Liver (tissue), 9 donors: ENCODE measurements around the gene AJAP1. TPM values are rescaled to one million over a fixed set of nuclear protein-coding genes. Genes with fewer than 3 reads are reported as not detected.

Source experiments
- DNase-seq: peaks from one replicate; pipeline ENCODE4 v3.0.0-alpha.2; 2017; ENCODE audit warnings: low spot score
- H3K27ac ChIP-seq, 2 donors: one replicate each; pipeline ENCODE4 v1.7.0; 2013; ENCODE audit warnings: inconsistent platforms in 2 of 2, low read length in 2 of 2, control low read depth in 1 of 2, low read depth in 1 of 2, mild to moderate bottlenecking in 1 of 2
- H3K27me3 ChIP-seq, 4 donors: one replicate each; pipeline versions ENCODE4 v1.6.1 to v1.7.0; 2013; ENCODE audit warnings: low read length in 3 of 4, inconsistent platforms in 1 of 4, mild to moderate bottlenecking in 1 of 4, moderate library complexity in 1 of 4; ENCODE audit not compliant: control insufficient read depth in 4 of 4, insufficient read depth in 4 of 4
- H3K36me3 ChIP-seq, 4 donors: one replicate each; pipeline versions ENCODE4 v1.6.1 to v1.7.0; 2013; ENCODE audit warnings: low read length in 3 of 4, mild to moderate bottlenecking in 3 of 4, low read depth in 1 of 4, moderate library complexity in 1 of 4; ENCODE audit not compliant: control insufficient read depth in 4 of 4, insufficient read depth in 3 of 4
- H3K4me1 ChIP-seq, 4 donors: one replicate each; pipeline versions ENCODE4 v1.6.1 to v1.7.0; 2013; ENCODE audit warnings: low read length in 3 of 4, mild to moderate bottlenecking in 3 of 4, moderate library complexity in 1 of 4; ENCODE audit not compliant: control insufficient read depth in 4 of 4, insufficient read depth in 4 of 4
- H3K4me3 ChIP-seq, 3 donors: one replicate each; pipeline versions ENCODE4 v1.6.1 to v1.7.0; 2013; ENCODE audit warnings: low read length in 3 of 3, control low read depth in 1 of 3, low read depth in 1 of 3, mild to moderate bottlenecking in 1 of 3
- H3K9ac ChIP-seq, 2 donors: one replicate each; pipeline ENCODE4 v1.7.0; 2013; ENCODE audit warnings: low read length in 2 of 2, mild to moderate bottlenecking in 2 of 2, moderate library complexity in 2 of 2, control low read depth in 1 of 2, low read depth in 1 of 2
- H3K9me3 ChIP-seq, 4 donors: one replicate each; pipeline versions ENCODE4 v1.6.1 to v1.7.0; 2013; ENCODE audit warnings: low read length in 3 of 4; ENCODE audit not compliant: control insufficient read depth in 4 of 4
- ATF3 ChIP-seq: IDR thresholded peaks from 2 replicates; pipeline ENCODE4 v1.6.1; 2016; ENCODE audit warnings: antibody characterized with exemption
- CTCF ChIP-seq: fragments of 150-350 bp; IDR thresholded peaks from 2 replicates; pipeline ENCODE4 v1.5.1; 2017; ENCODE audit warnings: improper control_type of control experiment, low read depth, low read length; ENCODE audit not compliant: missing input control
- EGR1 ChIP-seq, 2 donors: IDR thresholded peaks; 2 replicates each; pipeline ENCODE4 v1.6.1; 2016 to 2018; ENCODE audit warnings: antibody characterized with exemption in 2 of 2, low read depth in 2 of 2
- FOXA1 ChIP-seq: IDR thresholded peaks from 2 replicates; pipeline ENCODE4 v1.6.1; 2016; ENCODE audit warnings: antibody characterized with exemption
- FOXA2 ChIP-seq: IDR thresholded peaks from 2 replicates; pipeline ENCODE4 v1.6.1; 2016; ENCODE audit warnings: antibody characterized with exemption
- GABPA ChIP-seq, 2 donors: IDR thresholded peaks in 1 of 2; conservative IDR thresholded peaks in 1 of 2; 2 replicates each; pipeline ENCODE4 v1.6.1; 2016; ENCODE audit warnings: antibody characterized with exemption in 2 of 2, mild to moderate bottlenecking in 1 of 2, moderate library complexity in 1 of 2
- HNF4A ChIP-seq, 2 donors: conservative IDR thresholded peaks; 2 replicates each; pipeline ENCODE4 v1.6.1; 2016; ENCODE audit warnings: antibody characterized with exemption in 2 of 2, mild to moderate bottlenecking in 2 of 2
- HNF4G ChIP-seq: IDR thresholded peaks from 2 replicates; pipeline ENCODE4 v1.6.1; 2016; ENCODE audit warnings: antibody characterized with exemption
- JUND ChIP-seq, 2 donors: IDR thresholded peaks; 2 replicates each; pipeline ENCODE4 v1.6.1; 2016; ENCODE audit warnings: antibody characterized with exemption in 2 of 2
- MAX ChIP-seq: IDR thresholded peaks from 2 replicates; pipeline ENCODE4 v1.6.1; 2016; ENCODE audit warnings: antibody characterized with exemption
- NR2F2 ChIP-seq: IDR thresholded peaks from 2 replicates; pipeline ENCODE4 v1.6.1; 2016; ENCODE audit warnings: antibody characterized with exemption
- RAD21 ChIP-seq, 2 donors: IDR thresholded peaks; 2 replicates each; pipeline ENCODE4 v1.6.1; 2016; ENCODE audit warnings: antibody characterized with exemption in 2 of 2, mild to moderate bottlenecking in 2 of 2
- REST ChIP-seq: IDR thresholded peaks from 2 replicates; pipeline ENCODE4 v1.6.1; 2016; ENCODE audit warnings: antibody characterized with exemption, mild to moderate bottlenecking
- RXRA ChIP-seq, 2 donors: IDR thresholded peaks; 2 replicates each; pipeline ENCODE4 v1.6.1; 2017 to 2018; ENCODE audit warnings: antibody characterized with exemption in 2 of 2, mild to moderate bottlenecking in 1 of 2
- SP1 ChIP-seq: IDR thresholded peaks from 2 replicates; pipeline ENCODE4 v1.6.1; 2018; ENCODE audit warnings: antibody characterized with exemption, mild to moderate bottlenecking
- TAF1 ChIP-seq: conservative IDR thresholded peaks from 2 replicates; pipeline ENCODE4 v1.6.1; 2016; ENCODE audit warnings: antibody characterized with exemption, mild to moderate bottlenecking
- YY1 ChIP-seq: IDR thresholded peaks from 2 replicates; pipeline ENCODE4 v1.6.1; 2016; ENCODE audit warnings: antibody characterized with exemption, mild to moderate bottlenecking
- ZBTB33 ChIP-seq: IDR thresholded peaks from 2 replicates; pipeline ENCODE4 v1.6.1; 2016; ENCODE audit warnings: antibody characterized with exemption
- WGBS: extraction: QIAGEN DNeasy Blood & Tissue Kit; methylation state at CpG from one replicate; pipeline ENCODE4 v1.1.7; 2013; 5-methylcytosine and 5-hydroxymethylcytosine counted together
- polyA plus RNA-seq, 2 donors: library from polyadenylated mRNA; stranded (reverse) in 1 of 2; unstranded in 1 of 2; fragments of 200-250 nt in 1 of 2; fragments of >200 nt in 1 of 2; fragmentation: Nextera tagmentation in 1 of 2; extraction: Ambion mirVana in 1 of 2; gene quantifications; one replicate each; pipeline versions ENCODE4 v1.2.1 to v1.2.3, GENCODE V29; 2013 to 2015
- total RNA-seq, 2 donors: library from RNA; depleted of rRNA; stranded (reverse); fragments of >200 nt; gene quantifications; one replicate each; pipeline ENCODE4 v1.2.3, GENCODE V29; 2014
- donor health status: healthy.
- donor health status: healthy.
- donor health status: healthy.
- donor health status: healthy.
- donor health status: healthy.

Gene AJAP1
- total and polyA plus RNA-seq, 4 donors, result under 0.01 to 0.21 (median 0.08) TPM; not detected in 1

GRCh38 chr1:4797429-4797828, 143.0 kb downstream of the AJAP1 start:
- WGBS, result 79% methylated on average over 5 of the region's 5 CpGs
- no peak for DNase-seq
- TF ChIP-seq YY1 (no peak), RAD21 (IDR thresholded peaks at IDR 0.05) (no peak), HNF4A (conservative IDR thresholded peaks at IDR 0.05) (no peak), REST (no peak), JUND (IDR thresholded peaks at IDR 0.05) (no peak), CTCF (no peak), MAX (no peak), TAF1 (no peak), EGR1 (IDR thresholded peaks at IDR 0.05; ENCODE audit: low read depth in 2 of 2) (no peak), FOXA1 (no peak), FOXA2 (no peak), HNF4G (no peak), NR2F2 (no peak), RXRA (IDR thresholded peaks at IDR 0.05) (no peak), ZBTB33 (no peak), ATF3 (no peak), GABPA (IDR thresholded peaks at IDR 0.05 in 1 of 2, conservative IDR thresholded peaks at IDR 0.05 in 1 of 2) (no peak), SP1 (no peak)

More at GRCh38 chr1:4797429-4797828, 143.0 kb downstream of the AJAP1 start:
- H3K9me3 ChIP-seq, result peaks cover 0 to 2% (median 0%) of the 10 kb centered on the region in 4 donors
- H3K9ac ChIP-seq, result no peak overlapping the region
- no peak overlapping the region for H3K27ac ChIP-seq
- no peaks in the 10 kb centered on the region for H3K27me3 ChIP-seq
- H3K4me1 ChIP-seq, result no peaks in the 10 kb centered on the region
- no peak overlapping the region for H3K4me3 ChIP-seq
- H3K36me3 ChIP-seq, result no peaks in the 10 kb centered on the region
